GM18519 (cell line): ENCODE measurements around the gene MRPL44.

Experiments
- ATAC-seq: cut with Tn5 transposase; IDR thresholded peaks from one replicate; pipeline ENCODE4 v1.9.1; 2021; ENCODE audit warnings: mild to moderate bottlenecking, moderate library complexity; ENCODE audit not compliant: unreplicated experiment, low FRiP score

The MRPL44 gene

GRCh38 chr2:223969856-223970255, 12.6 kb downstream of the MRPL44 start:
- ATAC-seq: no peak

DNA sequence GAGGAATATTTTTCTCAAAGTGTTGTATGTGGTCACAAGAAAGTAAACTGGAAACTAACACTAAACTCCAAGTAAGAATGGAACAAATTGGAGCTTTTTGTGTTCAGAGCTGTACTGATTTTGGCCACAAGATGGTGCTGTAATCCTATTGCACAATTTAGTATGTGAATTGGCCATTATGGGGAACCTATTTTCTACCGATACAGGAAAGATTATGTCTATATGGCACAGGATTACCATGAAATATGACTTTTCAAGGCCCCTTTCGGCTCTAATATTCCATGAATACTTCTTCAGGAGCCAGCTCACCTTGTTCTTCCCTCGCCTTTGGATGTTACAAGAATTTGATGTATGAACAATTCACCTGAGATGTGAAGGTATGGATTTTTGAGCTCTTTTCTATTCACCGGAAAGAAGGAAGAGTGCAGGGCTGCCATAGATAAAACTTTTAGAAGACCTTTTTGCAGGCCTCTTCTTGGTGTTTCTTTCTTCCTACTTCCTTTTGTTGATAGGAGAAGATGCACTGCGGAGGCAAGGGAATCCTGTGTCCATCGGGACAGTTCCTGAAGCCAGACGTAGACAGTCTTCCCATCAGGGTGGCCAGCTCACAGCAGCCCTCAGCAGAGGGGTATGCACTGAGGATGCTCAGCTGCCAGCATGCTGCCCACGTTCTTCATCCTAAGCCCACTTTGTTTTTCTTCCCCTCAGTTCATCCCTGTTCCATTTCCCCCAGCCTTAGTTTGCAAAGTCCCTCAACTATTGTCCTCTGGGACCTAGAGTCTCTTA, 13.3 kb downstream of the MRPL44 start:
- ATAC-seq: no peak

DNA sequence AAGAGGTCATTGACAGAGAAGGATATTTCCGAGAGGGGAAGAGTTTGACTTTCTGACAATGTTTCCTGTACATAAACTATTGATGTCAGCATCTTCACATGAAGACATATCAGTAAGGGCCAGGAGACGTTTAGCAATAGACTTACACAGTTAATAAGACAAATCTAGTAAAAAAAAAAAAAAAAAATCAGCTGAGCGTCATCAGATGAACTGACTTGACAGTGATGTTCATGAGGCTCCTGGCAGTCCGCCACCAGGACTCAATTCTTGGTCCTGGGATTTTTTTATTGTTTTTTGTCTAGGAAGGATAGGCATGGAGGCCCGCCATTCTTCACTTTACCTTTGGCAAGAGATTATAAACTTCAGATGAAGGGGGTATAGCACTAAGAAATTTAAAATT, 14.5 kb downstream of the MRPL44 start:
- ATAC-seq: no peak

GRCh38 chr2:223972656-223973102, 15.4 kb downstream of the MRPL44 start:
- ATAC-seq: no peak

GRCh38 chr2:223973606-223974005, 16.3 kb downstream of the MRPL44 start:
- no peak for ATAC-seq

DNA sequence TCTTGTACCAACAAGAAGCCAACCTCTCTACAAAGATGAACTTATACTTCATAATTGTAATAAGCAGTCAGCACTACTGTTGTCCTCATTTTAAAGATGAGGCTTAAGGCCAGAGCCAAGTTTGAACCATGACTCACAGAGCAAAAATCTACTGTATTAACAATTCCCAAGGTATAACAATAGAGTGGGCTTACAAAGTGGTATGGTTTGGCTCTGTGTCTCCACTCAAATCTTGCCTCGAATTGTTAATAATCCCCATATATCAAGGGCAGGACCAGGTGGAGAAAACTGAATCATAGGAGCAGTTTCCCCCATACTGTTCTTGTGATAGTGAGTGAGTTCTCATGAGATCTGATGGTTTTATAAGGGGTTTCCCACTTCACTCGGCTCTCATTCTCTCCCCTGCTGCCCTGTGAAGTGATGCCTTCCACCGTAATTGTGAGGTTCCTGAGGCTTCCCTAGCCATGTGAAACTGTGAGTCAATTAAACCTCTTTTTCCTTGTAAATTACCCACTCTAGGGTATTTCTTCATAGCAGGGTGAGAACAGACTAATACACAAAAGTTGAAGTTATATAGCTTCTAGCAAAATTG, 19.5 kb downstream of the MRPL44 start:
- ATAC-seq: no peak

DNA sequence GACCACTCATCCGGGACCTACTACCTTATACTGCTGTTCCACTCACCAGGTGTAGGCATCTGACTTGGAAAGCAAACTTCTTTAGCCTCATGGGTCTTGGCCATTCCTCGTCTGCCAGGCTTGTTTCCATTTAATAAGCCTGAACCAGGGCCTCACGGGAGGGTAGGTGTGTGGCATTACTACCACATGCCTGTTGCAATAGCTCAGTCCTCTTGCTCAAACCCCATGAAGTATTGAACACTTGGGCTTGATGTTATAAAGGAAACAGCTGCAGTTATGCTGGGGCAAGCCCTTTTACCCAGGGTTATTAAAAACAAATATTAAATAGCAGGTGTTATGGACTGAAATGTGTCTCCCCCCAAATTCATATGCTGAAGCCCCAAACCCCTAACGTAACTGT, 21.2 kb downstream of the MRPL44 start:
- ATAC-seq: no peak

GRCh38 chr2:223979730-223980396, 22.6 kb downstream of the MRPL44 start:
- no peak for ATAC-seq

GRCh38 chr2:223980397-223980735, 23.1 kb downstream of the MRPL44 start:
- no peak for ATAC-seq

GRCh38 chr2:223980803-223981202, 23.5 kb downstream of the MRPL44 start:
- no peak for ATAC-seq

- ATAC-seq: no peak
These were observed 24.0 kb downstream of the MRPL44 start for GRCh38 chr2:223981241-223981640.

- no peak for ATAC-seq
These were observed 32.1 kb downstream of the MRPL44 start for GRCh38 chr2:223989206-223989855.

DNA sequence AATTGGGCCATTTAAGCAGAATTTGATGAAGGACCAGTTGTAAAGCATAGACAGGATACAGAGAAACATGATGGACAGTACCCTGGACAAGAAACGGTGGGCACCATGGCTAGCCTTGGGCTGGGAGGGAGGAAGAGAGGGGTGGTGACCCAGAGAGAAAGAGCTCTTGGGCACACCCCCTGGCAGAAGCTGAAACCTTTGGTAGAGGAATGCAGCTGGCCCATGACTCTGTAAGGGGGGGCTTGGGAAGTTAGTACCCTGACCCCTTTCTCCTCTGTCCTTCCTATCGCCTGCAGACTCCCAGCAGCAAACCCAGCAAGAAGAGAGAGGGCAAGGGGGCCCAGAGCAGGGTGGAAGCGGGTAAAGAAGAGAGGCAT, 32.6 kb downstream of the MRPL44 start:
- ATAC-seq: no peak

- no peak for ATAC-seq
These were observed 34.3 kb downstream of the MRPL44 start for GRCh38 chr2:223991611-223992010.

DNA sequence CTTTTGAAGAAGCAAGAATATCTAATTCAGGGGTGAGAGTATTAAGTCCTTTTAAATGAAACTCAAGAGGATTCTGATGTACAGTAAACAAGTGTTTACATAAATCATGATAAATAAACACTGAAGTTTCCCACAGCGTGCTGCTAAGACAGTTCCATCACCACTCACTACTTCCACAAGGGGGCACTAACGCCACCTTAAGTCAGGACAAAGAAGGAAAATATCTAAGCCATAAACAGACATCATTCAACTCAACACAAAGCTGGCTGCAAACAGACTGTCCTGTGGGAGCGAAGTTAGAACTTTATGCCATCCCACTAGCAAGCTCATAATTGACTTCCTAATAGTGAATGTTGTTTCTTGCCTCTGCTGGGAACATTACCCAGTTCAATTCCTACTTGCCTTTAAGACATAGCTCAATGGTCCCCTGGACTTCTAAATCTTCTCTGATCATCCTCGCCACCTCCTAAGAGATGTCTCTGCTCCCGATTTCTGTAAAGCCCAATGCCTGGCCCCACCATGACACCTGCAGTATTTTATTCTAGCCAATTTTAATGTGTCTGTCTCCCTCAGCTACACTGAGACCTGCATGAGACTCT, 36.5 kb downstream of the MRPL44 start:
- ATAC-seq: peak; percentile 73

DNA sequence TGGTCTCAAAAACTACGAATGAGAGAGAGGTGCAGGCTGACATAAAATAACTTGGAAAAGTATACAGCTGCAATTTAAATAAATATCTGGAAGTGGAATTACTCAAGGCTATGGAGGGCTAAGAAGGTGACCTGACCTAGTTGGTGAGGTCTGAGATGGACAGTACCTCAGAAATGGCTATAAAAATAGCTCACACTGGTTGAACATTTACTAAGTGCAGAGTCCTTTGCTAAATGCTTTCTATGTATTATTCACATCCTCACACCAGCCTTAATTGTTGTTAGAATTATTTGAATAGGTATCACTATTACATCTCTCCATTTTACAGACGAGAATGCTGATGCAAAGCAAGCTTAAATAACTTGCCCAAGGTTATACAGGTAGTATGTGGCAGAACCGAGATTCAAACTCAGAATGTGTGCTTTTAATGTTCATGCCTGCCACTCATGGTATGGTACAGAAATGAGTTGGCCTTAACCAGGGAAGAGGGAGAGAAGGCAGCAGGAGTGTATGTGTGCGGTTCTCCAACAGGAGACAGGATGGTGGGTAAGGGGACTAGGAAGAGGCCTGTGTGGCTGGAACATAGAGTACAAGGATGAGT, 37.4 kb downstream of the MRPL44 start:
- ATAC-seq: no peak

GRCh38 chr2:223995569-223995968, 38.3 kb downstream of the MRPL44 start:
- ATAC-seq: no peak

GRCh38 chr2:223996391-223996790, 39.1 kb downstream of the MRPL44 start:
- ATAC-seq: no peak

GRCh38 chr2:223997938-223998337, 40.7 kb downstream of the MRPL44 start:
- no peak for ATAC-seq

GRCh38 chr2:223998948-223999347, 41.7 kb downstream of the MRPL44 start:
- ATAC-seq: no peak

DNA sequence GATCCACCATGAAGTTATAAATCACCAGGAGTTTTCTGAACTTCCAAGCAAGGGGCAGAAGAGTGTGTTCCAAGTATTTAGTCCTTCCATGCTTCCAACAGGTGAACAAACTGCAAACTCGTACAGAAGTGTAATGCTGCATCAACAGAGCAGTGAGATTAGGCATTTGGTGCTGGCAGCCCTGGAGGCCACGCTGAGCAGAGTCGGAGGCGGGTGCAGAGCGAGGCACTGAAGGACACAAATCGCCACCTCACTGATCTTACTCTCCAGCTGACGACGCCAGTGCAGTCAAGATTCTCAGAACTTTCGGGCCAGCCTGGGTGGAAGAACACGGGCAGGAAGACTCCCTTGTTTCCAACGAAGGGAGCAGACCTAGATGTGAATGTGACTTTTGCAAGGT, 42.6 kb downstream of the MRPL44 start:
- ATAC-seq: no peak
